ENCODE results near the gene S100A14.

The S100A14 gene

GRCh38 chr1:153639280-153639679 lies 23.2 kb upstream of the S100A14 start:
- in situ Hi-C loops (cut with HindIII; ENCODE audit: low sequenced_read_pairs) = no loop called here

GRCh38 chr1:153638261-153638660 lies 22.1 kb upstream of the S100A14 start:
- in situ Hi-C loops (cut with HindIII; ENCODE audit: low sequenced_read_pairs) = no loop called here

DNA sequence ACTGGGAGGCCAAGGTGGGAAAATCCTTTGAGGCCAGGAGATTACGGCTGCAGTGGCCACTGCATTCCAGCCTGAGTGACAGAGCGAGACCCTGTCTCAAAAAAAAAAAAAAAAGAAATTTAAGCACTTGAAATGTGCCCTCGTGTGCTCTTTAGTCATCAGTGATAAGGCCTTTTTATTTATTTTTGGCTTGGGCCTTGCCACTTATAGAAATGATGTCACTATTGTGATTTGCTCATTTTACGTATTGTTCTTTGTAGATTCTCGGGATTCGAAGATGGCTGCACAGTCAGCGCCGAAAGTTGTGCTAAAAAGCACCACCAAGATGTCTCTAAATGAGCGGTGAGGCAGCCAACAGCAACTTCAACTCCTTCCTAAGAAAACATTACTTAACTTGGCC lies 20.2 kb upstream of the S100A14 start:
- in situ Hi-C loops (cut with HindIII; ENCODE audit: low sequenced_read_pairs) = no loop called here

- in situ Hi-C loops (cut with HindIII; ENCODE audit: low sequenced_read_pairs) = no loop called here
Observed at GRCh38 chr1:153635872-153636271, 19.7 kb upstream of the S100A14 start.

DNA sequence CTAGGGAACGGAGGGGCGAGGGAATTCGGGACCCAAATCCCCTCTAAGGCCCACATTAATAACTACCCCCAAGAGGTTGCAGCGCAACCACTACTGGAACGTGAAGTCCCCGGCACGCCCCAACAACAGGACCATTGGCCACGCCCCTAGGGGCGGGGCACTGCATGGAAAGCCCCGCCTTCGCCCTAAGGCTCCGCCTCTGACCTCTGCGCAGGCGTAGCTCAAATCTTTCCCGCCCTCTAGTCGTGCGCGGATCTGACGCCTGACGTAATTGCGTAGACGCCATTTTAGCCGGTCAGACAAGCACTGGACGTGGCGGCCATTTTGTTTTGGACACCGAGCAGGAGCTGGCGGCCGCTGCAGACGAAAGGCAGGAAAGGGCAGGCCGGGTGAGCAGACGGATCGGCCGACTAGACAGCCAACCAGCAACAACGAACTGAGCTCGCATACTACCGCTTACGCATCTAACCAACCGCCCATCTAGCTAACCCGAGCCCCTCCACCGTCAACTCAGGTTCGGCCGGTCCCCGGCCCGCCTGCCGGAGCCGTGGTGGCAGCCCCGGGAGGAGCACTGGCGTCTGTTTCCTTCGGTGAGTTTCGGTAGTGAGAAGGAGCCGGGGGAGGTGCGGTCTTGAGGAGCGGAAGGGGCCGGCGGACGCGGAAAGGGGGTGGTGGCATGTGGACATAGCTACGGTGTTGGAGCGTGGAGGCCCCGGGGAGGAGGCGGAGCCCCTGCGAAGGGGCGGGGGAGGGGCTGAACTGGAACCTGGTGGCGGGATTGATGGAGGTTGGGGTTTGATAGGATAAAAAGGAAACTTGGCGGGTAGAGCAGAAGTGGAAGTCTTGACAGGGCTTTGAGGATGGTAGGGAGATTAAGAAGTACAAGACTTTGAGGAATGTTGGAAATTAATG lies 17.9 kb upstream of the S100A14 start, which contains the start of gene CHTOP:
Gene CHTOP (plus strand): TSS at position 313 of the 912 bp plus-strand sequence. CDS start 2,523 bp downstream, outside the sequence.
- in situ Hi-C loops (cut with HindIII; ENCODE audit: low sequenced_read_pairs) = no loop called here

DNA sequence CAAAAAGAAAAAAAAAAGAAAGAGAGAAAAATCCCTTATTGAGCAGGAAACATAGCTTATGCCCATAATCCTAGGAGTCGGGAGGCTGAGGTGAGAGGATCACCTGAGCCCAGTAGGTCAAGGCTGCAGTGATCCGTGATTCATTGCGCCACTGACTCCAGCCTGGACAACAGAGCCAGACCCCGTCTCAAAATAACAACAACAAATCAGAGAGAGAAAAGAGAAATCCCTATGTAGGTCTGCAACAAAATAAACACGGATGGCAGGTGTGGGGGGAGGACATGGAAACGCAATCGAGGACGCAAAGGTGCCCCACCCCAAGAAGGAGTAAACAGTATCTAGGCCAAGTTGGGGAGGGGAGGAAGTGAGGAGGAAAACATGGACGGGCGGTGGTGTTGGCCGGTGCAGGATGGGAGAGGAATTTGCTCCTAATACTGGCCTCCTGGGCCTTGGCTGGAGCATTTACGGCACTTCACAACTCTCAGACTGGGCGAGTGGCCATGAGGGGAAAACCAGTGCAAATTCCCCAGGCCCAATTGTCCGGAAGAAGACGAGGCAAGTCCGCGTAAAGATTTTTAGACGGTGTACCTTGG lies 17.1 kb upstream of the S100A14 start:
- in situ Hi-C loops (cut with HindIII; ENCODE audit: low sequenced_read_pairs) = no loop called here

DNA sequence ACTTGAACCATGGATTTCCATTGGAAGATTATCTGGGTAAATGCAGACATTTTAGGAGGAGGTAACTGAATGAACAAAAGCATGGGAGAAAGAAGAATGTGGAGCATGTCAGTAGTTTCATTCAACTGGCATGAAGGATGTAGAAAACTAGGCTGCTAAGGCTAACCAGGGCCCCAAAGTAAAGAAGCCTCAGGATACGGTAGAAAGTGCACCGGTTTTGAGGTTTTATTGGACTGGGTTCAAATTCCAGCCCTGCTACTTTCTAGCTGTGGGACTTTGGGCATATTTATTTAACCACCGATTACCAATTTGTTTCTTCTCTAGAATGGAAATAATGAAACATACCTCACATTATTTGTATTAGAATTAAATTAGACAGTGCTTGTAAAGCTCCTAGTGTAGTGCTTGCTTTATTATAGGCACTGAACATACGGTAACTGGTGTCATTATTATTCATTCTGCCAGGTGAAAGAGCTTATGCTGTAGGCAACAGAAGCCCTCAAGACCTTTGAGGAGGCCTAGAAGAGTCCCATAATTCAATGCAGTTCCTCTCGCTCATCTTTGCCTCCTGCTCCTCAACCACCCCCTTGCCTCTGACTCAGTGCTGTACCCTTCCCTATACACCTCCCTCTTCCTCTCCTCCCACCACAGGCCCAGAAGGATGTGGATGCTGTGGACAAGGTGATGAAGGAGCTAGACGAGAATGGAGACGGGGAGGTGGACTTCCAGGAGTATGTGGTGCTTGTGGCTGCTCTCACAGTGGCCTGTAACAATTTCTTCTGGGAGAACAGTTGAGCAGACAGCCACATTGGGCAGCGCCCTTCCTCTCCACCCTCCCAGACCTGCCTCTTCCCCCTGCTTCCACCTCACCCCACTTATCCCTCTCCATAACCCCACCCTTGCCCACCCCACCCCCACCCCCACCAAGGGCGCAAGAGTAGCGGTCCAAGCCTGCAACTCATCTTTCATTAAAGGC lies 15.2 kb upstream of the S100A14 start:
- in situ Hi-C loops (cut with HindIII; ENCODE audit: low sequenced_read_pairs) = no loop called here

DNA sequence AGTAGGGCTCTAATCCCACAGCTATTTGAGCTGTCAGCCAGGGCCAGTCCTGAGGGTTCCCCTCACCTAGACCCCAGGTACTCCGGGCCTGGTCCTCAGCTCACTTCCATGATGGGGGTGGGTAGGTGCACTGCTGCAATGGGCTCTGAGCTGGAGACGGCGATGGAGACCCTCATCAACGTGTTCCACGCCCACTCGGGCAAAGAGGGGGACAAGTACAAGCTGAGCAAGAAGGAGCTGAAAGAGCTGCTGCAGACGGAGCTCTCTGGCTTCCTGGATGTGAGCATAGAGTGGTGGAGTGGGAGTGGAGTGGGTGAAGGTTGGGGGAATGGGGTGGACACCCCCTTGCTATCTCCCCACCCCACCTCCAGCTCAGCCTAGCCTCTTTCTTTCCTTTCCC lies 14.3 kb upstream of the S100A14 start:
- in situ Hi-C loops (cut with HindIII; ENCODE audit: low sequenced_read_pairs) = no loop called here

- in situ Hi-C loops (cut with HindIII; ENCODE audit: low sequenced_read_pairs) = no loop called here
Observed at GRCh38 chr1:153629971-153630370, 13.8 kb upstream of the S100A14 start.

DNA sequence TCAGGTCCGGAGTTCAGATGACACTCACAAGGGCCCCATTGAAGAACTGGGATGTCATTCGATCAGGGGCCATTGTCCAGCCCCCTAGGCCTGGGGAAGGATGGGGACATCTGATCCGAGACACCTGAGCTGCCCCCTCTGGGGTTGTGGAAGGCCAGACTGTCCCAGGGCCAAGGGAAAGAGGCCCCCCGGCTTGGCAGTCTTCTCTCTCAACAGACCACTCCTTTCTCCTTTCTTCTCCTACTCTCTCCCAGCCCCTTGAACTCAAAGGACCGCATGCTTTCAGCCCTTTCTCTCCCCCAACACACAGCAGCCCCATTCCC lies 13.2 kb upstream of the S100A14 start:
- in situ Hi-C loops (cut with HindIII; ENCODE audit: low sequenced_read_pairs) = no loop called here

DNA sequence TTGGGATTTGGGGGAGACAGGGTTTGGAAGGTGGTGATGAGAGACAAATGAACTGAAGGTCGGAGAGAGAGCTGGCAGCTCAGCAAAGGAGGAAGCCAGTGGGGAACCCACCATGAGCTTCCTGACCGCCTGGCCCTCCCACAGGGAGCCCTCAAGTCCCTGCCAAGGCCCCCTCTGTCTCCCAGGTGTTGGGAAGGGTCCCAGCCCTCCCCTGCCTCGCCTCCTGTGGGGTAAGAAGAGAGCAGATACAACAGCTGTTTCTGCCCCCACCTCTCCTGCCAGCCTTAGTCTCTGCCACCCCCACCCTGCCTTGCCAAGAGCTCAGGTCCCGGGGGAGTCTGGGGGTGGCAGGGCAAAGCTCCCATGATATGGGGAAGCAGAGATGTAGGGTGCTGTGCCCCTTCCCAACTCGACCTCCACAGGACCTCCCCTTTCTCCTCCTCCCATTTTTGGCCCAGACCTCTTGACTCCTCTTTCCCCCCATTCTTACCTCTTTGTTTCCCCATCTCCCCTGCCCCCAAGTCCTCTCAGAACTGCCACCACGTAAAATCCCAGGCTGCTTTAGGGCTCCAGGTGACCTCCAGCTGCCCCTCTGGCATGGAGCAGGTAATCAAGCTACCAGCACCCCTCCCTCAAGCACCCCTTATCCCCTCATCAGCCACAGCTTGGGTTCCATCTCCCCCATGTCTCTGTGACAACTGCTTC lies 12.7 kb upstream of the S100A14 start:
- in situ Hi-C loops (cut with HindIII; ENCODE audit: low sequenced_read_pairs) = no loop called here

- in situ Hi-C loops (cut with HindIII; ENCODE audit: low sequenced_read_pairs) = no loop called here
Observed at GRCh38 chr1:153627715-153628626, 11.8 kb upstream of the S100A14 start, which contains the start of gene S100A1. Gene S100A1 (plus strand): TSS chr1:153628434. CDS start chr1:153630522, 2,088 bp downstream.

- in situ Hi-C loops (cut with HindIII; ENCODE audit: low sequenced_read_pairs) = no loop called here
Observed at GRCh38 chr1:153626904-153627714, 11.0 kb upstream of the S100A14 start, which contains the start of gene S100A13. Gene S100A13 (minus strand): TSS chr1:153627505. CDS start chr1:153626472, 1,033 bp downstream.

- in situ Hi-C loops (cut with HindIII; ENCODE audit: low sequenced_read_pairs) = no loop called here
Observed at GRCh38 chr1:153626477-153626903, 10.4 kb upstream of the S100A14 start.

DNA sequence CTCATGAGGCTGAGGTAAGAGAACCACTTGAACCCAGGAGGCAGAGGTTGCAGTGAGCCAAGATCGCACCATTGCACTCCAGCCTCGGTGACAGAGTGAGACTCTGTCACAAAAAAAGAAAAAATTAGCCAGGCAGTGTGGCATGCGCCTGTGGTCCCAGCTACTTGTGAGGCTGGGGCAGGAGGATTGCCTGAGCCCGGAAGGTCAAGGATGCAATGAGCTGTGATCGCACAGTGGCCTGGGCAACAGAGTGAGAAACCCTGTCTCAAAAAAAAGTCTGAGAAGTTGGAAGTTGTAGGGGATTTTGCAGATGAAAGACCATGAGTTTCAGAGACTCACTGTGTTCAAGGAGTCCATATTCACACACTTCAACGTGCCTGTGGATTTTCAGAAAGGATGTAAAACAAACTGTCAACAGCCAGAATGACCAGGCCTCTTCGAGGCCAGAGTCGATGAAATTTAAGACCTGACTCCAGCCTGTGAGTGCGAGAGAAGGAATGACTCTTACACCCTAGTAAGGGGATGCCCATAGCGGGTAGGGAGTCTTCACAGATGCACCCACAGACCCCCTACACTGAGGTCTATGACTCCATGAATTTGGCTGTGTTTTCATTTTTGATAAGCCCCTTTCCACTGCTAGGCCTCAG lies 9.0 kb upstream of the S100A14 start:
- in situ Hi-C loops (cut with HindIII; ENCODE audit: low sequenced_read_pairs) = no loop called here

- in situ Hi-C loops (cut with HindIII; ENCODE audit: low sequenced_read_pairs) = no loop called here
Observed at GRCh38 chr1:153623101-153623500, 7.0 kb upstream of the S100A14 start.

DNA sequence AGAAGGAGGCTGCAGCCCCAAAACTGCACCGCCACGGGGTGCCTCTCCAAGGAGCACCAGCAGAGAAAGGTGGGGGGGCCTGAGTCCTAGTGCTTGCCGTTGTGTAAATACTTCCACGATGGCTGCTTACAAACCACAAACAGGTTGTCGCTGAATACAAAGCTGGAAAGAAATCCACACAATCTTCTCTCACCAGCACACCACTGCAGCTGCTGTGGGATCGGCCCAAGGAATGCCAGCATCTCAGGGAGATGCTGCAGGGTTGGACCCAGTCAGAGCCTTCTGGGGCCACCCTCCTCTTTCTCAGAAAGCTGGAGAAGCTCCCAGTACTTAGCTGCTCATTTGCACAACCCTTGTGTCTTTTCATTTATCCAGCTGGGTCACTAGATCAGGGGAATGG lies 3.0 kb upstream of the S100A14 start:
- in situ Hi-C loops (cut with HindIII; ENCODE audit: low sequenced_read_pairs) = no loop called here

DNA sequence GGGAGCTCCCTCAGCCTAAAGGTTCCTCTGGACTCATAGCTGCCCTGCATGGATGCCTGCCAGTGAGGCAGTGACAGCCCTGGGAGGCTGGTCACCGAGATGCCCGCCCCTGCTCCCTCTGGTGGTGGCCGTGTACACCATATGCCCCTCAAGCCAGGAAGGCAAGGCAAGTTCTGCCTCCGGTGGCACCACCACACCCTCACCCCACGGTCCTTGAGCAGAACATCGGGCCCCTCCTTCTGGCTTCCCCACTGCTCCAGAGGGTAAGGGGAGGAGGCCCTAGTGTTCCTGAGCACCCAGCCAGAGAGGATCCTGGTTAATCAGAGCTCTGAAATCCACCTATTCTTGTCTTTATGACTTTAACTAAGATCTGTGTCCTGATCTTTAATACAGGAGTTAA lies 1.5 kb upstream of the S100A14 start:
- in situ Hi-C loops (cut with HindIII; ENCODE audit: low sequenced_read_pairs) = no loop called here
